SJCRH30 (cell line): ENCODE data around the gene KMT5C. TPM values are rescaled to one million over a fixed set of nuclear protein-coding genes. Genes with fewer than 3 reads are reported as not detected.

ENCODE experiments used
- DNase-seq, 2 experiments: peaks; one replicate each; pipeline ENCODE4 v3.0.0-alpha.2; 2015 to 2020
- H3K27ac ChIP-seq: fragments of 250-450 bp; sonication (Bioruptor Pico); 2 replicates; pipeline ENCODE4 v1.5.1; 2020; ENCODE audit warnings: mild to moderate bottlenecking, moderate library complexity
- H3K27me3 ChIP-seq: fragments of 250-450 bp; sonication (Bioruptor Pico); 2 replicates; pipeline ENCODE4 v1.5.1; 2020; ENCODE audit warnings: mild to moderate bottlenecking, moderate library complexity
- H3K36me3 ChIP-seq: fragments of 250-450 bp; sonication (Bioruptor Pico); 2 replicates; pipeline ENCODE4 v1.5.1; 2020; ENCODE audit warnings: mild to moderate bottlenecking, moderate library complexity
- H3K4me1 ChIP-seq: fragments of 250-450 bp; sonication (Bioruptor Pico); 2 replicates; pipeline ENCODE4 v1.5.1; 2020; ENCODE audit warnings: mild to moderate bottlenecking, moderate library complexity
- H3K4me3 ChIP-seq: fragments of 250-450 bp; sonication (Bioruptor Pico); 2 replicates; pipeline ENCODE4 v1.5.1; 2020; ENCODE audit warnings: mild to moderate bottlenecking, moderate library complexity
- H3K9me3 ChIP-seq: fragments of 250-450 bp; sonication (Bioruptor Pico); replicated peaks from 2 replicates; pipeline ENCODE4 v1.5.1; 2020; ENCODE audit warnings: mild to moderate bottlenecking, moderate library complexity
- total RNA-seq: library from RNA; depleted of rRNA; stranded (reverse); fragments of >200 nt; shearing (Covaris generic); gene quantifications from 2 replicates; pipeline ENCODE4 v1.2.3, GENCODE V29; 2014

KMT5C gene
- total RNA-seq, 1 experiment from 2014 or later: 21.2 TPM

DNA sequence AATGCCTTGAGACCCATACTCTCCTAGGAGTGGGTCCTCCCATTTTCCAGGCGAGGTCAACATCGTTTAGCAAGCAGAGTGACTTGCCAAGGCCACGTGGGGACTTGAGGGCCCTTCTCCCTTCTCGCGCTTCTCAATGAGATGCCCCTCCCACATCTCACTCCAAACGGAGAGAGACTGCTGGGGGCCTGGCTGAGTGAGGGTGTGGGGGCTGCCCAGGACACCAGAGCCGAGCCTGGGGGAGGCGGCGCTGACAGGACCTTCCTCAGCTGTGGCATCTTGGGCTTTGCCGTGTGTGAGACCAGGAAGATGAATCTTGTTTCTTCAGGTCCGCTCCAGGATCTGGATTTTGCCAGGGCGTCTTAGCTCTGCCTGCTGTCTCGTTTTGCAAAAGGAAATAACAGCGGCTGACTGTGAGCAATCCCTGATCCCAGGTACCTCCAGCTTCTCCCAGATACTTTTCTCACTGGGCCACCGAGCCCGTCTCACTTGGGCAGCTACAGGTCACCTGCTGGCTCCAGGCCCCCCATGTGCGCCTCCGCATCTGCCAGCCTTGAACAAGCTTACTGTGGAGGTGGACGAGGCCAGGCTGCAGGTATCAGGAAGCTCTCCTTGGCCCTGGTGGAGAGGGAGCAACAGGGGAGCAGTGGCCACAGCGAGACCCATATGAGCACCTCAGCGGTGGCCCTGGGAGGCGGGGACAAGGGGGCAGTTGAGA lies 8.8 kb downstream of the KMT5C start:
- Histone ChIP-seq H3K9me3 (no peaks in the 10 kb centered on the region), H3K36me3 (peaks cover 5% of the 10 kb centered on the region), H3K27me3 (no peaks in the 10 kb centered on the region), H3K4me1 (peaks cover 27% of the 10 kb centered on the region), H3K27ac (no peak overlapping the region), H3K4me3 (no peak overlapping the region)
- no peak for DNase-seq

DNA sequence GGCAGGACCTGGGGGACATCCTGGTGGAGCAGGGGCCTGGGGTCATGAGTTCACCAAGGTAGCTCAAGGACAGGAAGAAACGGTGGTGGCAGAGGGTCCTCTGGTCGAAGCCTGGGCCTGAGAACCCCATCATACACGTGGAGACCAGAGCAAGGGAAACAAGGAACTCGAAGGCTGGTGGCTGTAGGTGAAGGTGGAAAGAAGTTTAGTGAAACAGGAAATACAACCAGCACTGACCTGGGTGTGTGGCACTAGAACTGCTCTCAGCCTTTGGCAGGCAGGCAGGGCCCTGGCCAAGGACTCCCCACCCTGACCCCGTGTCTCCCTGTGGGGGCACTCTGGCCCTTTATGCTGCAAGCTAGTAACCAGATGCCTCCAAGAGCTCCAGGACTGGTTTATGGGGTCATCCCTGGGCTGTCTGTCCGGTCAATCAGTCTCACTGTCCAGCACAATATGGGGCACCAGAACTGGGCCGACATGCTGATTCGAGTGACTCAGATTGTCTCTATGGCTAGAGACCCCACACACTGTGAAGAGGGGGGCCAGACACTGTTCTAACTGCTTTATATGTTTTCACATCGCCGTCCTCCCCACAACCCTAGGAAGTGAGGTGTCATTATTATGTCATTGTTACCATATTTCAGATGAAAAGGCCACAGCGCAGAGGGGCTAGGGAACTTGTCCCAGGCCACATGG lies 11.1 kb downstream of the KMT5C start:
- Histone ChIP-seq H3K27ac (no peak overlapping the region), H3K4me3 (no peak overlapping the region), H3K9me3 (no peaks in the 10 kb centered on the region), H3K4me1 (peaks cover 10% of the 10 kb centered on the region), H3K27me3 (no peaks in the 10 kb centered on the region; the same call in 1 of the 2 replicates), H3K36me3 (peaks cover 5% of the 10 kb centered on the region)
- DNase-seq: no peak

DNA sequence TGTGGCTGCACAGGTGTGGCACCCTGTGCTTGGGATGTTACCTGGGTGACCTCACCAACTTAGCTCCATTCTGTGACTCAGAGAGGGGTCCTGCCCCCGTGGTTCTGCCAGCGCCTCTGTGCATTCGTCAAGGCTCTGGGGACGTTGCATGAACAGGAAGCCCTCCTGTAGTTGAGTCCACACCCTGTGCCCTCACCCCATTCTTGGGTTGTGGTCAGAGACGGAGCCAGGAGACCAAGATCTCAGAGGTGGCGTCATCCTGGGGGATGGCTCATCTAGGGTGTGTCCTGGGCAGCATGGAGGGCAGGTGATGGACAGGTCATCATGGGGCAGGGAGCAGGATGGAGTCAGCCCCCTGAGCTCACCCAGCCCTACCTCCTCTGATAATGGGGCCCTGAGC lies 12.4 kb downstream of the KMT5C start:
- Histone ChIP-seq H3K27me3 (no peaks in the 10 kb centered on the region; the same call in 1 of the 2 replicates), H3K4me3 (no peak overlapping the region)

DNA sequence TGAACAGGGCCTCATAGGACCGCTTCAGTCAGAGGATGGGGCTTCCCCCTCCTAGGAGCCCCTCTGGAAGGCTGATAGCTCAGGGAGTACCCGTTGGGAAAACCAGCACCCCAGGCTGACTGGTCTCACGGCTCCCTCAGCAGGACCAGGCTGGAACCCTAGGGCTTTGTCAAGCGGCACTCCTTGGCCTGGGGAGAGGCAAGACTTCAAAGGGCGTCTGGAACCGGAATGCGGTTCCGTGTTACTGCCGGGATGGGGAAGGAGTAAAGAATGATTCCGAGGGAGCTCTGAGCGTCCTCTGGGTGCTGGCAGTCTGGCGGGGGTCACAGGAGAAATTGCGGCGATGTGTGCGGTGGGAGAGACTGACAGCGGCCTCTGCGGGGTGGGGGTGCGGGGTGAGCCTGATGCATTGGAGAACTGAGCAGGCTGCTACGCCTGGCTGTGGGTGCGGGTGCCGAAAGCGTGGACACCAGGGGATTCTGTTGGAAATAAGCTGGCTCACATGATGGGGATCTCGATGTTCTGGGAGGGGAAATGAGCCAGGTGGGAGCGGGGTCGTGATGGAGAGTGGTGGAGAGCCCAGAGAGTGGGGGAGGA lies 13.0 kb downstream of the KMT5C start:
- Histone ChIP-seq H3K4me3 (no peak overlapping the region), H3K27ac (no peak overlapping the region), H3K27me3 (no peaks in the 10 kb centered on the region; the same call in 1 of the 2 replicates), H3K9me3 (no peaks in the 10 kb centered on the region), H3K4me1 (peaks cover 7% of the 10 kb centered on the region; the same call in 1 of the 2 replicates), H3K36me3 (peaks cover 3% of the 10 kb centered on the region)
- DNase-seq: no peak

More for the DNA sequence above, 12.4 kb downstream of the KMT5C start:
- Histone ChIP-seq H3K9me3 (no peaks in the 10 kb centered on the region), H3K36me3 (peaks cover 4% of the 10 kb centered on the region), H3K4me1 (peaks cover 7% of the 10 kb centered on the region; the same call in 1 of the 2 replicates), H3K27ac (no peak overlapping the region)
- no peak for DNase-seq

DNA sequence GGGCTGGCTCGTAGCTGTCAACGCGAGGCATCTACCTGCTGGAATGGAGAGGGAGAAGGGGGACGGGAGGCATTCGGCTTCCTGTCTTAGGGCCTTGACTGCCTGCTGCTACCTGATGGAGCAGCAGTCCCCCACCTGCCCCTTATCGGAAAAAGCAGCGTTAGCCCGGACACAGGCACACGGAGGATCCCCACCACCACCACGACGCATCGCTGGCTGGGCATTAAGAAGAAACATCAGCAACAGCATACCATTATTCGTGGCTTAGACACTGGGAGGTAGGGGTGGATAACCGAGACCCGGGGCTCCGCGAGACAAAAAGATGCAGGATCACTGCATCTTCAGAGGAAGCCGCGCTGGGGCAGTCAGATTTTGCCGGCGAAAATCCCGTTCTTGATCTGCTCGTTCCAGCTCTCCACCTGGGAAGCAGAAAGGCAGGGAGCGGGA lies 13.7 kb downstream of the KMT5C start:
- H3K9me3 ChIP-seq: no peaks in the 10 kb centered on the region
- DNase-seq: no peak
- no peak overlapping the region for H3K27ac ChIP-seq
- no peaks in the 10 kb centered on the region; the same call in 1 of the 2 replicates for H3K27me3 ChIP-seq
- H3K4me1 ChIP-seq: peaks cover 7% of the 10 kb centered on the region; the same call in 1 of the 2 replicates
- peaks cover 3% of the 10 kb centered on the region for H3K36me3 ChIP-seq
- no peak overlapping the region for H3K4me3 ChIP-seq

DNA sequence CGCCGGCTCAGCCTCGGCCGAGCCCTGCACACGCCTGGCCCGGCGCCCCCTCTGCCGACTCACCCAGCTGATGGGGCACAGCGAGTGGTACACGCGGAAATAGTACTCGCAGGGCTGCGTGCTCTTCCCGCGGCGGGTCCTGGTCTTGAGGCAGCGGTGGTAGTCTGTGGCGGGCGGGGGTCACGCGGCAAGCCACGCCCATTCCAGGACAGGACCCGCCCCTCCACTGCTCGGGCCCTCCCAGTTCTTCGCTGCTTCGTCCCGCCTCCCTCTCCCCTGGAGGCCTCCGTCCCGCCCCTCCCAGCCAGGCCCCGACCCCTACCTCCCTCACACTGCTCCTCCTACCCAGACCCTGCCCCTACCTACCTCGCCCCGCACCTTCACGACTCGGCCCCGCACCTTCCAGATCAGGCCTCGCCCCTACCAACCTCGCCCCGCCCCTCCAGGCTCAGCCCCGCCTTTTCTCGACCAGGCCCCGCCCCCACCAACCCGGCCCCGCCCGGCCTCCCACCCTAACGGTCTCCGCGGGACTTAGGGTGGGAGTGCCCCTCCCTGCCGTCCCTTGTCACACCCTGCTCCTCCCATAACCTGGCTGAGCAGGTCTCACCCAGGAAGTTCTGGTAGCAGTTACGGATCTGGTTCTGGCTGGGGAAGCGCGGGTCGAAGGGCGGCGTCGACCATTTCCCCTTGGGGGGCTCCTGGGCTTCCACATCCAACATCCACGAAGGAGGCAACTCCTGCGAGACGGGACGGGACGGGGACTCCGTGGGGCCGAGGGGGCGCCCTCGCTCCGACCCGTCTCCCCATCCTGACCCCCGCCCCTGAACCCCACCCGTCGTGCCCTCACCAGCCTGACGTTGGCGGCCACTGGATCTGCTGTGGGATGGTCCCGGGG lies 14.4 kb downstream of the KMT5C start:
- Histone ChIP-seq H3K27me3 (peaks cover 3% of the 10 kb centered on the region; the same call in 1 of the 2 replicates), H3K4me1 (peaks cover 7% of the 10 kb centered on the region; the same call in 1 of the 2 replicates), H3K36me3 (peaks cover 3% of the 10 kb centered on the region), H3K27ac (no peak overlapping the region), H3K4me3 (no peak overlapping the region), H3K9me3 (no peaks in the 10 kb centered on the region)
- DNase-seq: no peak

DNA sequence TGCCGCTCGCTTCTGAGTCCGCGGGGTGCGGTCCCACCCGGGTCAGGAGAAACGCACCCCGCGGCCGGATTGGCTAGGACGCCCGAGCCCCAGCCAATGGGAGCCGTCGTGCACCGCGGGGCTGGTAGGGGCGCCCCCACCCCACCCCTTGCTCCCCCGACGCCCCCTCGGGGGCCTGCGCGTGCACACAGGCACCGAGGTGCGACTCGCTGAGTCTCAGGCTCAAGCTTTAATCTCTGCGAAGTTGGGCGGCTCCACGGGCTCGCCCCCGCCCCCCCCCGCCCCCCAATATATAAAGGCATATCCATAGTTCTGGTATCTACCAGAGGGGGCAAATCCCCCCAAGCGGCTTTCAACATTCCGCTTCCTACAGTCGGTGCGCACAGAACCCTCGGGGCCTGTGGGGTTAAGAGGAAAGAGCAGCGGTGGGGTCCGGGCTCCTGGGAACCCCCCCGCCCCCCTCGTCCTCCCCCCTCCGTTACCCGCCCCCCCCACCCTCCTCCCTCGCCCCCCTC lies 15.1 kb downstream of the KMT5C start, which contains the start of gene COX6B2:
Gene COX6B2, minus strand, starts transcription at position 22 of the 515 bp plus-strand sequence. CDS start 198 bp downstream, outside the sequence.
- Histone ChIP-seq H3K4me3 (no peak within 1 kb of the TSS), H3K27ac (no peak within 1 kb of the TSS), H3K36me3 (no peaks in the 10 kb centered on the region), H3K27me3 (peaks cover 3% of the 10 kb centered on the region; the same call in 1 of the 2 replicates), H3K4me1 (peaks cover 7% of the 10 kb centered on the region; the same call in 1 of the 2 replicates), H3K9me3 (no peaks in the 10 kb centered on the region)
- DNase-seq: no peak

DNA sequence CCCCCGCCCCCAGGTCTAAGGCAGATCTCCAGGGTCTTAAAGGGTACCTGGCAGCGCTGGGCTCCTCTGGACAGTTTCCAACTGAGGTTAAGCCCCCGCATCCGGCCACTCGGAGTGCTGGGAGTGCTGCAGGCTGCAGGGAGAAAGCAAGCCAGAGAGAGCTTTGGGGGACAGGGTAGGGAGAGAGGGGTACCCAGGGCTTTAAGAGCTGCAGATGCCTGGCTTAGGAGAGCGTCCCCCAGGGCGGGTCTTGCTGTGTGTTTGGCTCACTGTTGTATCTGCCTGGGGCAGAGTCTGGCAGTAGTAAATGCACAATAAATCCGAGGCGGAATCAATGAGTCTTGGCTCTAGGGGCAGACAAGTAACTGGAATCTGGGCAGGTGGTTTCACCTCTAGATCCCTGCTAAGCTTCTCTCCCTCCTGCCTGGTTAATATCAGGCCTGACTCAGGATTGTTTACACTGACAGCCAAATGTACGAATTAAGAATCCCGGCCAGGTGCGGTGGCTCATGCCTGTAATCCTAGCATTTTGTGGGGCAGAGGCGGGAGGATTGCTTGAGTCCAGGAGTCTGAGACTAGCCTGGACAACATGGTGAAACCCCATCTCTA lies 15.6 kb downstream of the KMT5C start:
- no peak overlapping the region for H3K27ac ChIP-seq
- H3K4me3 ChIP-seq: no peak overlapping the region
- peaks cover 3% of the 10 kb centered on the region; the same call in 1 of the 2 replicates for H3K27me3 ChIP-seq
- H3K4me1 ChIP-seq: peaks cover 7% of the 10 kb centered on the region; the same call in 1 of the 2 replicates
- peak; percentile 53 to 58 for DNase-seq
- no peaks in the 10 kb centered on the region for H3K9me3 ChIP-seq
- H3K36me3 ChIP-seq: no peaks in the 10 kb centered on the region

DNA sequence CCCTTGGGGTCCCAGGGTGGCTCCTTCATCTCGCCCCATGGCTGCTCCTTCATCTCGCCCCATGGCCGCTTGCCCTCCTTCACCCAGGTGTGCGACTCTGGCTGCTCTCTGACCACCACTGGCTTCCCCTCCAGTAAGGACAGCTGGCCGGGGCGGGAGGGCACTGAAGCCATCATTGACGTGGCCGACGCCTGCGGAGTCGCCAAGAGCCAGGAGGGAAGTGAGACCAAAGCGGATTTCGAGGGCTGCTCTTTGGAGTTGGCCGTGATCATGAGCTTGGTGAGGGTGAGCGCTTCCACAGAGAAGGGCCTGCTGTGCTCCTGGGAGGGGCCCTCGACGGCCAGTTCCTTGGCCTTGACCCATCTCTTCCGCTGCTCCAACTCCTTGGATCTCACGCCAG lies 18.8 kb downstream of the KMT5C start:
- Histone ChIP-seq H3K27ac (no peak overlapping the region), H3K27me3 (peaks cover 3% of the 10 kb centered on the region; the same call in 1 of the 2 replicates), H3K4me3 (no peak overlapping the region), H3K9me3 (no peaks in the 10 kb centered on the region), H3K4me1 (peaks cover 12% of the 10 kb centered on the region; the same call in 1 of the 2 replicates), H3K36me3 (no peaks in the 10 kb centered on the region)
- no peak for DNase-seq

DNA sequence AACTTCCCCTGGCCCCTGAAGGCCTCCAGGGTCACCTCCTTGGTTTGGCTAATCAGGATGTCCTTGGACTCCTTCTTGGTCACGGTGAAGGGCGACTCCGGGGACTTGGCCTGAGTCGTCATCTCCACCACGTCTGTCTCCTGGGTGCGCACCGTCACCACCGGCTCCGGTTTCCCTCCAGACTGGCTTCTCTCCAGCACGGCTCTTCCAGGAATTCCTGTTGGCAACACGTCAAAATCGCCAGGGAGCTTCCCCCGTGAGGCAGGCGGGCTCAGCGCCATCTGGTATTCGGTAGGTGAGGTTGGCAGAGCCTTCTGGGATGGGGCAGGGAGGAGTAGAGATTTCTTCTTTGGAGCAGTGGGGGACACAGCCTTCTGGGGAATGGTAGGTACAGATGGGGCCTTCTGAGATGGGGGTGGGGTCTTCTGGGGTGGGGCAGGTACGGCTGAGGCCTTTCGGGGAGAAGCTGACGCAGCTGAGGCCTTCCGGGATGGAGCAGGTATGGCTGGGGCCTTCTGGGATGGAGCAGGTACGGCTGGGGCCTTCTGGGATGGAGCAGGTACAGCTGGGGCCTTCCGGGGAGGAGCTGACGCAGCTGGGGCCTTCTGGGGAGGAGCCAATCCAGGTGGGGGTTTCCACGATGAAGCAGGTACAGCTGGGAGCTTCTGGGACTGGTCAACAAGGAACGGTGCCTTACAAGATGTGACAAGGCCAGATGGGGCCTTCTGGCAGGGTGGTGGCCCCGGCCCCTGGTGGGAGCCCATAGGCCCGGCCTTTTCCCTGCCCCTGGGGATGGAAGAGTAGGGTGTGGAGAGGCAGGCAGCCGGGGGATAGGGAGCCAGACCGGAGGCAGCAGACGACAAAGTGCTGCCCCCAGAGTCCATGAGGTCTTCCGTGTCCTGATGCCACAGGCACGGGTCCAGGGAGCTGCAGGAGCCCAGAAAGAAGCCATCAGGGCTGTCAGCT lies 19.6 kb downstream of the KMT5C start:
- DNase-seq: peak; percentile 46 to 54
- peaks cover 12% of the 10 kb centered on the region; the same call in 1 of the 2 replicates for H3K4me1 ChIP-seq
- H3K4me3 ChIP-seq: no peak overlapping the region
- peaks cover 3% of the 10 kb centered on the region; the same call in 1 of the 2 replicates for H3K27me3 ChIP-seq
- no peaks in the 10 kb centered on the region for H3K36me3 ChIP-seq
- no peaks in the 10 kb centered on the region for H3K9me3 ChIP-seq
- H3K27ac ChIP-seq: no peak overlapping the region

DNA sequence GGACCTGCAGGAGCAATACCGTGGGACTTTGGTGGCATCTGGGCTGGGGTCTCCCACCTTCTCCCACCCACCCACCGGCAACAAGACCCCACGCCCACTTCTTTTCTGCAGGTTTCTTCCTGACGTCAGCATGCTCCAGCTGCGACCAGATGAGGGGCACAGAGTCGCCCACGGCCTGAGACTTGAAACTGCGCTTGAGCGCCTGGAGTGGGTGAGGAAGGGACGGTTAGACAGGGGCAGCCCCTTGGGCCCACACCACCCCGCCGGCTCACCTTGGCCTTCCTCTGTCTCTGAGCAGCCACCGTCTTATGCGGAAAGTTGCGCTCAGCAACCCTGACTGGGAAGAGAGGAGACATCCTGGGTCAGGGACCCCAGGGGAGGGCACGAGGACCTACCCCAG lies 21.2 kb downstream of the KMT5C start:
- Histone ChIP-seq H3K36me3 (no peaks in the 10 kb centered on the region), H3K9me3 (no peaks in the 10 kb centered on the region), H3K4me1 (peaks cover 5% of the 10 kb centered on the region; the same call in 1 of the 2 replicates), H3K27ac (no peak overlapping the region), H3K4me3 (no peak overlapping the region), H3K27me3 (0 out of 2 replicates have a peak, but pooled peaks cover 3% of the 10 kb centered on the region)
- no peak for DNase-seq

DNA sequence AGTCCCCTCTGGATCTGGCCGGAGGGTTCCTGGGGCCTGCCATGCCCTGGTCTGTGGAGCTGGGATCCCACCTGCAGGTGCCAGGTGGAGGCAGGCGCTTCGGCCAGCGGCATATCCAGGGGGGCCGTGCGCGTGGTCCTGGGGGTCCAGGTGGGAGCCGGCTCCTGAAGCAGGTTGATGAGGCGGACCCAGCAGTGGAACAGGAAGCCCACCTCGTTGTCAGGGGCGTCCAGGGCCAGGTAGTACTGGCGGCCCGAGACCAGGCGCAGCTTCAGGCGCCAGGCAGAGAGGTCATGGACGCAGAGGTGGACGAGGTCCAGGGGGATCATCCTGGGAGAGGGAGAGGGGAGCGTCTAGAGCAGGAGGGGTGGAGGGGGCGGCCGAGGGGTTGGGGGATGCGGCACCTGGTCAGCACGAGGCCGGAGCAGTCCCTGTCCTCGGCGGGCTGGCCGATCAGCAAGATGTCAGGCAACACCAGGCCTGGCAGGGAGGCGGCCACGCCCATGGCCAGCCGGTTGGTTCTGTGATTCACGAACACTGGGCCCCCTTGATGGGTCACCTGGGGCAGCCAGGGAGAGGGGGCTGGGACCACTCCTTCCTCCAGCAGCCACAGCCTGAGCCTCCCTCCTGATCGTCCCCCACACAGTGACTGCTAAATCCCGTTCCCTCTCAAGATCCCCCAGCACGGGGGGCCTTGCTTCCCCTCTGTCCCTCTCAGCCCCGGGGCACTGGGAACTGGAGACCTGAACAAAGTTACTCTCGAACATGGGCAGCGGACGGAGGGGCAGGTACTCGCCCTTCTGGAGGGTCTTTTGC lies 22.7 kb downstream of the KMT5C start:
- Histone ChIP-seq H3K4me1 (peaks cover 5% of the 10 kb centered on the region; the same call in 1 of the 2 replicates), H3K4me3 (no peak overlapping the region), H3K36me3 (no peaks in the 10 kb centered on the region), H3K27ac (no peak overlapping the region), H3K27me3 (0 out of 2 replicates have a peak, but pooled peaks cover 3% of the 10 kb centered on the region), H3K9me3 (no peaks in the 10 kb centered on the region)
- no peak for DNase-seq
